HepG2 (cell line): Measurements from ENCODE around the gene CLPSL2. TPM values are rescaled to one million over a fixed set of nuclear protein-coding genes. Genes with fewer than 3 reads are reported as not detected.

Source experiments
- CBFB ChIP-seq: sonication (generic); formaldehyde crosslinking; IDR thresholded peaks from 2 replicates; pipeline ENCODE4 v1.4.0; 2020; ENCODE audit warnings: missing genetic modification reagents
- GATAD2A ChIP-seq: IDR thresholded peaks from 2 replicates; pipeline ENCODE4 v1.6.1; 2016
- NCOA5 ChIP-seq: sonication (generic); formaldehyde crosslinking; IDR thresholded peaks from 2 replicates; pipeline ENCODE4 v1.4.0; 2020; ENCODE audit warnings: missing genetic modification reagents
- POLR2AphosphoS5 ChIP-seq: IDR thresholded peaks from 2 replicates; pipeline ENCODE4 v1.6.1; 2012; ENCODE audit warnings: low read depth, low read length
- RCOR2 ChIP-seq: IDR thresholded peaks from 2 replicates; pipeline ENCODE4 v1.6.1; 2016; ENCODE audit warnings: missing biosample characterization, missing genetic modification reagents
- TEAD3 ChIP-seq: optimal IDR thresholded peaks from 2 replicates; pipeline ENCODE3; 2016; ENCODE audit warnings: borderline replicate concordance
- ZNF615 ChIP-seq: sonication (generic); formaldehyde crosslinking; IDR thresholded peaks from 2 replicates; pipeline ENCODE4 v1.5.0; 2020; ENCODE audit warnings: mild to moderate bottlenecking, missing genetic modification reagents, borderline replicate concordance
- ZNF75D ChIP-seq: sonication (generic); formaldehyde crosslinking; IDR thresholded peaks from 2 replicates; pipeline ENCODE4 v1.8.1; 2023; ENCODE audit warnings: missing genetic modification reagents, mild to moderate bottlenecking, borderline replicate concordance
- polyA plus RNA-seq, 8 experiments: library from polyadenylated mRNA; depleted of rRNA in 3 of 8; stranded (reverse) in 7 of 8; unstranded in 1 of 8; fragments of >200 nt; fragmentation: Illumina TruSeq in 4 of 8; extraction: Trizol in 4 of 8; gene quantifications; 2 replicates each; pipeline versions ENCODE4 v1.2.1 to v1.2.3, GENCODE V29; 2011 to 2016; ENCODE audit warnings: low read depth in 4 of 8, missing spikeins in 1 of 8, mixed read lengths in 1 of 8; ENCODE audit not compliant: insufficient read depth in 1 of 8
- total RNA-seq, 5 experiments: library from RNA; depleted of rRNA; stranded (reverse); fragments of >200 nt; fragmentation: Illumina TruSeq; extraction: Trizol; gene quantifications; 2 replicates each; pipeline ENCODE4 v1.2.3, GENCODE V29; 2016; ENCODE audit warnings: low read depth in 1 of 5
- TF ChIP-seq, protein P1 (sequence below): sonication (generic); formaldehyde crosslinking; IDR thresholded peaks from 2 replicates; pipeline ENCODE4 v1.9.0; 2021; ENCODE audit warnings: missing genetic modification reagents, borderline replicate concordance
- TF ChIP-seq, protein P2 (sequence below), 2 experiments: sonication (generic) in 1 of 2; formaldehyde crosslinking in 1 of 2; IDR thresholded peaks; 2 replicates each; pipeline versions ENCODE4 v1.5.1 to v1.6.1; 2011 to 2020; ENCODE audit warnings: borderline replicate concordance in 1 of 2, low read depth in 1 of 2, low read length in 1 of 2, mild to moderate bottlenecking in 1 of 2, missing genetic modification reagents in 1 of 2, moderate library complexity in 1 of 2
- TF ChIP-seq, protein P3 (sequence below): sonication (generic); formaldehyde crosslinking; IDR thresholded peaks from 2 replicates; pipeline ENCODE4 v1.5.0; 2020; ENCODE audit warnings: missing genetic modification reagents
- TF ChIP-seq, protein P4 (sequence below): sonication (generic); formaldehyde crosslinking; IDR thresholded peaks from 2 replicates; pipeline ENCODE4 v1.5.0; 2020; ENCODE audit warnings: mild to moderate bottlenecking, missing genetic modification reagents
- TF ChIP-seq, protein P5 (sequence below): sonication (generic); formaldehyde crosslinking; IDR thresholded peaks from 2 replicates; pipeline ENCODE4 v1.4.0; 2020; ENCODE audit warnings: missing genetic modification reagents

CLPSL2 gene
- total and polyA plus RNA-seq, 2 of the 13 experiments (the other 11 are each of a cell fraction or from before 2014, with no cell fraction given) = not detected

DNA sequence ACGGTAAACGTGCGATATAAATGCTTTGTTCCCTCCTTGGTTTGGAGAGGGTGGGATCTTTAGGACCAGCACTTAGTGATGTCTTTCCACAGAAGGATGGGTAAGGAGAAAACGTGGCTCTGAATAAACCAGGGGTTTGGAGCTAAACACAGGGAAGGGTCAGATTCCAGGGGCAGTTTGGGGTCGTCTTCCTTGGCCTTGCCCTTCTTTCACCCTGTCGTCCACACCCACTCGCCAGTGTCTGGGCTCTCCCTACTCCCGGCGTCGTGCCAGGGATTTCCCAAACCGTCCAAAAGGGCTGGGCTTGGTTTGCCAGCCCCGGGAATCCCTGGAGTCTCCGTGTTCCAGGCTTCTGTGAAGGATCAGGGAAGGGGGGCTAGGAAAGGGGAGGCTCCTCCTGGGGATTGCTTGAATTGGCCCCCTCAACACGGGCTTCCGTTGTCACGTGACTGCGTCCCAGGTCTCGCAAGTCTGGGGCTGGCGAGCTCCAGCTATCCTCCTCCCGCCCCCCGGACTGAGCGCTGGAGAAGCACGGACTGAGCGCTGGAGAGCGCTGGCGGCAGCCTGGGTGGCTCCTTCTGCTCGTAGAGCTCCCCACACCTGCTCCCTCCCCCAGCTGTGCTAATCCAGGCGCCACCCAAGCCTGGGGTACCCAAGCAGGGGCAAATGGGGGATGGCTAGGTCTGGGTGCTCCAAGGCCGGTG is 49.0 kb upstream of the CLPSL2 start (continued):
- no peak for TF ChIP-seq RCOR2 (CRISPR knock-in tag)
- TF ChIP-seq, protein P1, sequence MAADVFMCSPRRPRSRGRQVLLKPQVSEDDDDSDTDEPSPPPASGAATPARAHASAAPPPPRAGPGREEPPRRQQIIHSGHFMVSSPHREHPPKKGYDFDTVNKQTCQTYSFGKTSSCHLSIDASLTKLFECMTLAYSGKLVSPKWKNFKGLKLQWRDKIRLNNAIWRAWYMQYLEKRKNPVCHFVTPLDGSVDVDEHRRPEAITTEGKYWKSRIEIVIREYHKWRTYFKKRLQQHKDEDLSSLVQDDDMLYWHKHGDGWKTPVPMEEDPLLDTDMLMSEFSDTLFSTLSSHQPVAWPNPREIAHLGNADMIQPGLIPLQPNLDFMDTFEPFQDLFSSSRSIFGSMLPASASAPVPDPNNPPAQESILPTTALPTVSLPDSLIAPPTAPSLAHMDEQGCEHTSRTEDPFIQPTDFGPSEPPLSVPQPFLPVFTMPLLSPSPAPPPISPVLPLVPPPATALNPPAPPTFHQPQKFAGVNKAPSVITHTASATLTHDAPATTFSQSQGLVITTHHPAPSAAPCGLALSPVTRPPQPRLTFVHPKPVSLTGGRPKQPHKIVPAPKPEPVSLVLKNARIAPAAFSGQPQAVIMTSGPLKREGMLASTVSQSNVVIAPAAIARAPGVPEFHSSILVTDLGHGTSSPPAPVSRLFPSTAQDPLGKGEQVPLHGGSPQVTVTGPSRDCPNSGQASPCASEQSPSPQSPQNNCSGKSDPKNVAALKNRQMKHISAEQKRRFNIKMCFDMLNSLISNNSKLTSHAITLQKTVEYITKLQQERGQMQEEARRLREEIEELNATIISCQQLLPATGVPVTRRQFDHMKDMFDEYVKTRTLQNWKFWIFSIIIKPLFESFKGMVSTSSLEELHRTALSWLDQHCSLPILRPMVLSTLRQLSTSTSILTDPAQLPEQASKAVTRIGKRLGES (CRISPR knock-in tag) = 0 out of 2 replicates have a peak, but pooled peaks have one; percentile 51
- TF ChIP-seq, protein P2, sequence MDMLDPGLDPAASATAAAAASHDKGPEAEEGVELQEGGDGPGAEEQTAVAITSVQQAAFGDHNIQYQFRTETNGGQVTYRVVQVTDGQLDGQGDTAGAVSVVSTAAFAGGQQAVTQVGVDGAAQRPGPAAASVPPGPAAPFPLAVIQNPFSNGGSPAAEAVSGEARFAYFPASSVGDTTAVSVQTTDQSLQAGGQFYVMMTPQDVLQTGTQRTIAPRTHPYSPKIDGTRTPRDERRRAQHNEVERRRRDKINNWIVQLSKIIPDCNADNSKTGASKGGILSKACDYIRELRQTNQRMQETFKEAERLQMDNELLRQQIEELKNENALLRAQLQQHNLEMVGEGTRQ (IDR thresholded peaks at IDR 0.05; ENCODE audit: low read depth, low read length) = peak; percentile 85
- TF ChIP-seq, protein P2 (CRISPR knock-in tag; IDR thresholded peaks at IDR 0.05; ENCODE audit: borderline replicate concordance) = peak; percentile 86; the same call in 1 of the 2 replicates
- TF ChIP-seq NCOA5 (CRISPR knock-in tag) = no peak
- TF ChIP-seq, protein P3, sequence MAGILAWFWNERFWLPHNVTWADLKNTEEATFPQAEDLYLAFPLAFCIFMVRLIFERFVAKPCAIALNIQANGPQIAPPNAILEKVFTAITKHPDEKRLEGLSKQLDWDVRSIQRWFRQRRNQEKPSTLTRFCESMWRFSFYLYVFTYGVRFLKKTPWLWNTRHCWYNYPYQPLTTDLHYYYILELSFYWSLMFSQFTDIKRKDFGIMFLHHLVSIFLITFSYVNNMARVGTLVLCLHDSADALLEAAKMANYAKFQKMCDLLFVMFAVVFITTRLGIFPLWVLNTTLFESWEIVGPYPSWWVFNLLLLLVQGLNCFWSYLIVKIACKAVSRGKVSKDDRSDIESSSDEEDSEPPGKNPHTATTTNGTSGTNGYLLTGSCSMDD = no peak
- no peak for TF ChIP-seq ZNF75D (CRISPR knock-in tag)
- TF ChIP-seq ZNF615 (CRISPR knock-in tag) = no peak; the same call in 1 of the 2 replicates
- TF ChIP-seq, protein P4, sequence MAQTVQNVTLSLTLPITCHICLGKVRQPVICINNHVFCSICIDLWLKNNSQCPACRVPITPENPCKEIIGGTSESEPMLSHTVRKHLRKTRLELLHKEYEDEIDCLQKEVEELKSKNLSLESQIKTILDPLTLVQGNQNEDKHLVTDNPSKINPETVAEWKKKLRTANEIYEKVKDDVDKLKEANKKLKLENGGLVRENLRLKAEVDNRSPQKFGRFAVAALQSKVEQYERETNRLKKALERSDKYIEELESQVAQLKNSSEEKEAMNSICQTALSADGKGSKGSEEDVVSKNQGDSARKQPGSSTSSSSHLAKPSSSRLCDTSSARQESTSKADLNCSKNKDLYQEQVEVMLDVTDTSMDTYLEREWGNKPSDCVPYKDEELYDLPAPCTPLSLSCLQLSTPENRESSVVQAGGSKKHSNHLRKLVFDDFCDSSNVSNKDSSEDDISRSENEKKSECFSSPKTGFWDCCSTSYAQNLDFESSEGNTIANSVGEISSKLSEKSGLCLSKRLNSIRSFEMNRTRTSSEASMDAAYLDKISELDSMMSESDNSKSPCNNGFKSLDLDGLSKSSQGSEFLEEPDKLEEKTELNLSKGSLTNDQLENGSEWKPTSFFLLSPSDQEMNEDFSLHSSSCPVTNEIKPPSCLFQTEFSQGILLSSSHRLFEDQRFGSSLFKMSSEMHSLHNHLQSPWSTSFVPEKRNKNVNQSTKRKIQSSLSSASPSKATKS = no peak
- TF ChIP-seq POLR2AphosphoS5 = peak; percentile 46; the same call in 1 of the 2 replicates
- no peak for TF ChIP-seq TEAD3
- TF ChIP-seq, protein P5, sequence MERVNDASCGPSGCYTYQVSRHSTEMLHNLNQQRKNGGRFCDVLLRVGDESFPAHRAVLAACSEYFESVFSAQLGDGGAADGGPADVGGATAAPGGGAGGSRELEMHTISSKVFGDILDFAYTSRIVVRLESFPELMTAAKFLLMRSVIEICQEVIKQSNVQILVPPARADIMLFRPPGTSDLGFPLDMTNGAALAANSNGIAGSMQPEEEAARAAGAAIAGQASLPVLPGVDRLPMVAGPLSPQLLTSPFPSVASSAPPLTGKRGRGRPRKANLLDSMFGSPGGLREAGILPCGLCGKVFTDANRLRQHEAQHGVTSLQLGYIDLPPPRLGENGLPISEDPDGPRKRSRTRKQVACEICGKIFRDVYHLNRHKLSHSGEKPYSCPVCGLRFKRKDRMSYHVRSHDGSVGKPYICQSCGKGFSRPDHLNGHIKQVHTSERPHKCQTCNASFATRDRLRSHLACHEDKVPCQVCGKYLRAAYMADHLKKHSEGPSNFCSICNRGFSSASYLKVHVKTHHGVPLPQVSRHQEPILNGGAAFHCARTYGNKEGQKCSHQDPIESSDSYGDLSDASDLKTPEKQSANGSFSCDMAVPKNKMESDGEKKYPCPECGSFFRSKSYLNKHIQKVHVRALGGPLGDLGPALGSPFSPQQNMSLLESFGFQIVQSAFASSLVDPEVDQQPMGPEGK (CRISPR knock-in tag) = peak; percentile 80
- TF ChIP-seq GATAD2A (CRISPR knock-in tag) = peak; percentile 9; the same call in 1 of the 2 replicates
- peak; percentile 70; the same call in 1 of the 2 replicates for TF ChIP-seq CBFB (CRISPR knock-in tag)
